ENCODE data around the gene IQGAP2.

DNA sequence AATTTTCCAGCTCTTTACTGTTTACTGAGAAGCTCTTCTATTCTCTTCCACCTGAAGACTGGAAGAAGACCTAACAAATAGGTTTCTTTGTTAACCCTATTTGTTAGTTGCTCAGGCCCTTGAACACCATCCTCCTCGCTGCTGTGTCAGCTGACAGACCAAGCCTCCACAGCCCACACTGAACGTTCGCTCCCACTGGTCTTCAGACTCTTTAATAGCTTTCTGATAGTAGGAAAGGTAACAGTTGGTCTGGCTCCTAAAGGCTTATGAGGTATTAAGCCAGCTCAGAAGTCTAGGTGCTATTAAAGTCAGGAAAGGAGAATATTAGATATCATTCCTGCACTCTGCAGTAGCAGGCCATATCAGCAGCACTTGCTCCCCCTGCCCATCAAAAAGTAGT lies 289.6 kb downstream of the IQGAP2 start:
- TF ChIP-seq, protein P1, sequence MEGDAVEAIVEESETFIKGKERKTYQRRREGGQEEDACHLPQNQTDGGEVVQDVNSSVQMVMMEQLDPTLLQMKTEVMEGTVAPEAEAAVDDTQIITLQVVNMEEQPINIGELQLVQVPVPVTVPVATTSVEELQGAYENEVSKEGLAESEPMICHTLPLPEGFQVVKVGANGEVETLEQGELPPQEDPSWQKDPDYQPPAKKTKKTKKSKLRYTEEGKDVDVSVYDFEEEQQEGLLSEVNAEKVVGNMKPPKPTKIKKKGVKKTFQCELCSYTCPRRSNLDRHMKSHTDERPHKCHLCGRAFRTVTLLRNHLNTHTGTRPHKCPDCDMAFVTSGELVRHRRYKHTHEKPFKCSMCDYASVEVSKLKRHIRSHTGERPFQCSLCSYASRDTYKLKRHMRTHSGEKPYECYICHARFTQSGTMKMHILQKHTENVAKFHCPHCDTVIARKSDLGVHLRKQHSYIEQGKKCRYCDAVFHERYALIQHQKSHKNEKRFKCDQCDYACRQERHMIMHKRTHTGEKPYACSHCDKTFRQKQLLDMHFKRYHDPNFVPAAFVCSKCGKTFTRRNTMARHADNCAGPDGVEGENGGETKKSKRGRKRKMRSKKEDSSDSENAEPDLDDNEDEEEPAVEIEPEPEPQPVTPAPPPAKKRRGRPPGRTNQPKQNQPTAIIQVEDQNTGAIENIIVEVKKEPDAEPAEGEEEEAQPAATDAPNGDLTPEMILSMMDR (IDR thresholded peaks at IDR 0.05) = no peak
- TF ChIP-seq POLR2A (IDR thresholded peaks at IDR 0.05) = no peak

Measured in right lobe of liver (tissue), 4 donors.